ENCODE data around the gene NKG7.

The NKG7 gene

GRCh38 chr19:51342631-51343569 lies 29.6 kb downstream of the NKG7 start:
- no peak for TF ChIP-seq CTCF (IDR thresholded peaks at IDR 0.05; ENCODE audit: low read depth, low read length)
- no peak overlapping the region for H3K4me3 ChIP-seq (ENCODE audit: low read depth, low read length)

- no peak within 1 kb of the TSS for H3K4me3 ChIP-seq (ENCODE audit: low read depth, low read length)
- TF ChIP-seq CTCF (IDR thresholded peaks at IDR 0.05; ENCODE audit: low read depth, low read length): no peak
Observed at GRCh38 chr19:51341976-51342580, 30.4 kb downstream of the NKG7 start, which contains the start of gene VSIG10L. TSS of gene VSIG10L (minus strand) at chr19:51342139. CDS start at chr19:51342124, 15 bp downstream.

- H3K4me3 ChIP-seq (ENCODE audit: low read depth, low read length): no peak overlapping the region
- no peak for TF ChIP-seq CTCF (IDR thresholded peaks at IDR 0.05; ENCODE audit: low read depth, low read length)
Observed at GRCh38 chr19:51341066-51341465, 31.4 kb downstream of the NKG7 start.

- no peak for TF ChIP-seq CTCF (IDR thresholded peaks at IDR 0.05; ENCODE audit: low read depth, low read length)
- peak overlapping the region; percentile 69 for H3K4me3 ChIP-seq (ENCODE audit: low read depth, low read length)
Observed at GRCh38 chr19:51339687-51340656, 32.5 kb downstream of the NKG7 start.

GRCh38 chr19:51339313-51339686 lies 33.2 kb downstream of the NKG7 start:
- TF ChIP-seq CTCF (IDR thresholded peaks at IDR 0.05; ENCODE audit: low read depth, low read length): no peak
- peak overlapping the region; percentile 69 for H3K4me3 ChIP-seq (ENCODE audit: low read depth, low read length)

- peak; percentile 80 for TF ChIP-seq CTCF (IDR thresholded peaks at IDR 0.05; ENCODE audit: low read depth, low read length)
Observed at GRCh38 chr19:51338563-51339312, 33.7 kb downstream of the NKG7 start.

More at GRCh38 chr19:51338563-51339312, 33.7 kb downstream of the NKG7 start:
- peak overlapping the region; percentile 69 for H3K4me3 ChIP-seq (ENCODE audit: low read depth, low read length)
